Measurements from ENCODE around the gene IGF1.

DNA sequence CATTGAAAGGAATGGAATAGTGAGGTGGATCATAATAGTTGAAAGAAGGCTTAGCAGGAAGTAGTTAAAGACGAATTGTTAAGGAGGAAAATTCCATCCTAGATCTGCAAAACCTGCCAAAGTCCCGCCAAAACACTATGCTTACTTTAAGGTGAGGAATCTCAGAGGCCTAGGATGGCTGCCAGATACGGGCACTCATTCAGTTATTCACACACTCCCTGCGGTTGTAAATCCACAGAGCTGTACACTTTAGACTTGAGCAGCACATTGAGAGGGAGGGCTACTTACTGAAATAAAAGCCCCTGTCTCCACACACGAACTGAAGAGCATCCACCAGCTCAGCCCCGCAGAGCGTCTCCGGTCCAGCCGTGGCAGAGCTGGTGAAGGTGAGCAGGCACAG lies 5.0 kb downstream of the IGF1 start:
- TF ChIP-seq, protein P1, sequence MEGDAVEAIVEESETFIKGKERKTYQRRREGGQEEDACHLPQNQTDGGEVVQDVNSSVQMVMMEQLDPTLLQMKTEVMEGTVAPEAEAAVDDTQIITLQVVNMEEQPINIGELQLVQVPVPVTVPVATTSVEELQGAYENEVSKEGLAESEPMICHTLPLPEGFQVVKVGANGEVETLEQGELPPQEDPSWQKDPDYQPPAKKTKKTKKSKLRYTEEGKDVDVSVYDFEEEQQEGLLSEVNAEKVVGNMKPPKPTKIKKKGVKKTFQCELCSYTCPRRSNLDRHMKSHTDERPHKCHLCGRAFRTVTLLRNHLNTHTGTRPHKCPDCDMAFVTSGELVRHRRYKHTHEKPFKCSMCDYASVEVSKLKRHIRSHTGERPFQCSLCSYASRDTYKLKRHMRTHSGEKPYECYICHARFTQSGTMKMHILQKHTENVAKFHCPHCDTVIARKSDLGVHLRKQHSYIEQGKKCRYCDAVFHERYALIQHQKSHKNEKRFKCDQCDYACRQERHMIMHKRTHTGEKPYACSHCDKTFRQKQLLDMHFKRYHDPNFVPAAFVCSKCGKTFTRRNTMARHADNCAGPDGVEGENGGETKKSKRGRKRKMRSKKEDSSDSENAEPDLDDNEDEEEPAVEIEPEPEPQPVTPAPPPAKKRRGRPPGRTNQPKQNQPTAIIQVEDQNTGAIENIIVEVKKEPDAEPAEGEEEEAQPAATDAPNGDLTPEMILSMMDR (IDR thresholded peaks at IDR 0.05 in 4 of 5, conservative IDR thresholded peaks at IDR 0.05 in 1 of 5) = no peak
- no peak for TF ChIP-seq POLR2A (IDR thresholded peaks at IDR 0.05)
